HEK293 (cell line): ENCODE data around the gene CA6.

Experiments used
- CTCF ChIP-seq: fragments of 450-650 bp; formaldehyde crosslinking; IDR thresholded peaks from 2 replicates; pipeline ENCODE4 v1.5.1; 2016; ENCODE audit warnings: missing biosample characterization, missing genetic modification characterization
- KLF10 ChIP-seq: fragments of 450-650 bp; IDR thresholded peaks from 2 replicates; pipeline ENCODE4 v1.5.1; 2018; ENCODE audit warnings: missing biosample characterization, mild to moderate bottlenecking, missing genetic modification characterization
- OSR2 ChIP-seq: fragments of 450-650 bp; formaldehyde crosslinking; IDR thresholded peaks from 2 replicates; pipeline ENCODE4 v1.5.1; 2016; ENCODE audit warnings: missing biosample characterization, missing genetic modification characterization
- PATZ1 ChIP-seq: fragments of 450-650 bp; formaldehyde crosslinking; IDR thresholded peaks from 2 replicates; pipeline ENCODE4 v1.5.1; 2016; ENCODE audit warnings: missing biosample characterization, missing genetic modification characterization
- PBX3 ChIP-seq: sonication (generic); formaldehyde crosslinking; IDR thresholded peaks from 2 replicates; pipeline ENCODE4 v1.8.1; 2022; ENCODE audit warnings: mild to moderate bottlenecking, moderate library complexity, missing genetic modification reagents
- PRDM10 ChIP-seq: fragments of 450-650 bp; formaldehyde crosslinking; IDR thresholded peaks from 2 replicates; pipeline ENCODE4 v1.5.1; 2016; ENCODE audit warnings: missing biosample characterization, missing genetic modification characterization
- ZBTB7A ChIP-seq: fragments of 450-650 bp; formaldehyde crosslinking; IDR thresholded peaks from 2 replicates; pipeline ENCODE4 v1.5.1; 2016; ENCODE audit warnings: low read depth, missing biosample characterization, missing genetic modification characterization
- ZFP41 ChIP-seq: fragments of 450-650 bp; formaldehyde crosslinking; IDR thresholded peaks from 2 replicates; pipeline ENCODE4 v1.5.1; 2016; ENCODE audit warnings: missing biosample characterization, missing genetic modification characterization, borderline replicate concordance
- ZNF112 ChIP-seq: fragments of 450-650 bp; formaldehyde crosslinking; IDR thresholded peaks from 2 replicates; pipeline ENCODE4 v1.5.0; 2017; ENCODE audit warnings: missing biosample characterization, missing genetic modification characterization
- ZNF302 ChIP-seq: fragments of 450-650 bp; formaldehyde crosslinking; IDR thresholded peaks from 2 replicates; pipeline ENCODE4 v1.5.1; 2016; ENCODE audit warnings: missing biosample characterization, missing genetic modification characterization, low read depth
- ZNF621 ChIP-seq: fragments of 450-650 bp; formaldehyde crosslinking; IDR thresholded peaks from 2 replicates; pipeline ENCODE4 v1.5.1; 2017; ENCODE audit warnings: missing biosample characterization, missing genetic modification characterization
- ZNF747 ChIP-seq: fragments of 450-650 bp; formaldehyde crosslinking; IDR thresholded peaks from 2 replicates; pipeline ENCODE4 v1.5.1; 2016; ENCODE audit warnings: missing biosample characterization, missing genetic modification characterization

- TF ChIP-seq OSR2 (tag by site-specific recombination): no peak
- no peak for TF ChIP-seq ZBTB7A
- no peak for TF ChIP-seq ZNF302 (tag by site-specific recombination)
- no peak for TF ChIP-seq CTCF (tag by site-specific recombination)
- no peak for TF ChIP-seq ZFP41 (tag by site-specific recombination)
- no peak for TF ChIP-seq KLF10 (tag by site-specific recombination)
- TF ChIP-seq PBX3 (CRISPR knock-in tag): no peak
- TF ChIP-seq ZNF747 (tag by site-specific recombination): no peak
- TF ChIP-seq PRDM10 (tag by site-specific recombination): no peak
- no peak for TF ChIP-seq PATZ1 (tag by site-specific recombination)
- no peak for TF ChIP-seq ZNF112
- no peak for TF ChIP-seq ZNF621 (tag by site-specific recombination)
Measured at GRCh38 chr1:8905582-8906191, 40.0 kb upstream of the CA6 start.
